Measurements from ENCODE around the gene XYLT1. TPM values are rescaled to one million over a fixed set of nuclear protein-coding genes. Genes with fewer than 3 reads are reported as not detected.

XYLT1 gene
- total and polyA plus RNA-seq, 2 of the 13 experiments (the other 11 are each of a cell fraction or from before 2014, with no cell fraction given), result not detected

- no peak for ATAC-seq
- BruUV-seq (replicated peaks), result no TSS peak
- FAIRE-seq, result no peak
- no peaks in the 10 kb centered on the region for H3K4me1 ChIP-seq (ENCODE audit: insufficient read depth, low read length)
- no peak overlapping the region for H3K4me2 ChIP-seq (ENCODE audit: low read depth, low read length)
- no peak overlapping the region for H3K4me3 ChIP-seq (replicated peaks in 1 of 3; ENCODE audit: insufficient read depth in 1 of 3, low read depth in 2 of 3, low read length in 3 of 3)
- H3K79me2 ChIP-seq (ENCODE audit: insufficient read depth, low read length), result no peaks in the 10 kb centered on the region
- peaks cover 18% of the 10 kb centered on the region; the same call in 1 of the 2 replicates for H3K9me3 ChIP-seq (ENCODE audit: low read length)
- no peak overlapping the region for H3K27ac ChIP-seq (ENCODE audit: extremely low read length, insufficient read depth, low read length)
- ChIA-PET POLR2A (no interaction called here), CTCF (ENCODE audit: low intra/inter-chr PET ratio, low total read pairs) (no interaction called here)
- TF ChIP-seq ZNF800 (CRISPR knock-in tag; IDR thresholded peaks at IDR 0.05), result no peak
- H3K27me3 ChIP-seq (ENCODE audit: control insufficient read depth in 1 of 2, insufficient read depth in 2 of 2, low read length in 2 of 2), result no peaks in the 10 kb centered on the region; a peak in 1 of 5 replicates
- H2AFZ ChIP-seq (ENCODE audit: low read length), result no peak overlapping the region
- H3K36me3 ChIP-seq (replicated peaks in 1 of 2; ENCODE audit: control insufficient read depth in 1 of 2, insufficient read depth in 2 of 2, low read length in 2 of 2), result no peaks in the 10 kb centered on the region
- intact Hi-C loops (cut with micrococcal nuclease; ENCODE audit: unreplicated experiment) (no loop called here), in situ Hi-C loops (cut with HindIII; ENCODE audit: extremely low pct_ligation_motif_present, low pct_unique_long_range_greater_than_20kb) (no loop called here)
- no peaks in the 10 kb centered on the region for H4K20me1 ChIP-seq (ENCODE audit: insufficient read depth, low read length)
- no peak overlapping the region for H3K9ac ChIP-seq (ENCODE audit: insufficient read depth, low read depth, low read length)
- no peak for DNase-seq (ENCODE audit: low spot score)
Observed at GRCh38 chr16:17511340-17511739, 40.6 kb upstream of the XYLT1 start.

- DNase-seq (ENCODE audit: low spot score) (no peak), ATAC-seq (no peak), FAIRE-seq (no peak)
- BruUV-seq (replicated peaks), result no TSS peak
- no peaks in the 10 kb centered on the region; a peak in 1 of 5 replicates for H3K27me3 ChIP-seq (ENCODE audit: control insufficient read depth in 1 of 2, insufficient read depth in 2 of 2, low read length in 2 of 2)
- no peaks in the 10 kb centered on the region for H3K4me1 ChIP-seq (ENCODE audit: insufficient read depth, low read length)
- no peak overlapping the region for H2AFZ ChIP-seq (ENCODE audit: low read length)
- H3K27ac ChIP-seq (ENCODE audit: extremely low read length, insufficient read depth, low read length), result no peak overlapping the region
- H3K4me2 ChIP-seq (ENCODE audit: low read depth, low read length), result no peak overlapping the region
- H3K4me3 ChIP-seq (replicated peaks in 1 of 3; ENCODE audit: insufficient read depth in 1 of 3, low read depth in 2 of 3, low read length in 3 of 3), result no peak overlapping the region
- no peaks in the 10 kb centered on the region for H4K20me1 ChIP-seq (ENCODE audit: insufficient read depth, low read length)
- intact Hi-C loops (cut with micrococcal nuclease; ENCODE audit: unreplicated experiment) (no loop called here), in situ Hi-C loops (cut with HindIII; ENCODE audit: extremely low pct_ligation_motif_present, low pct_unique_long_range_greater_than_20kb) (no loop called here)
- ChIA-PET POLR2A (no interaction called here), CTCF (ENCODE audit: low intra/inter-chr PET ratio, low total read pairs) (no interaction called here)
- no peaks in the 10 kb centered on the region for H3K79me2 ChIP-seq (ENCODE audit: insufficient read depth, low read length)
- WGBS (ENCODE audit: low lambda C conversion rate), result 69% methylated on average over 3 of the region's 3 CpGs
- H3K9ac ChIP-seq (ENCODE audit: insufficient read depth, low read depth, low read length), result no peak overlapping the region
- H3K9me3 ChIP-seq (ENCODE audit: low read length), result peaks cover 18% of the 10 kb centered on the region; the same call in 1 of the 2 replicates
- H3K36me3 ChIP-seq (replicated peaks in 1 of 2; ENCODE audit: control insufficient read depth in 1 of 2, insufficient read depth in 2 of 2, low read length in 2 of 2), result no peaks in the 10 kb centered on the region
- TF ChIP-seq ZNF629 (CRISPR knock-in tag; conservative IDR thresholded peaks at IDR 0.05) (no peak), ZNF30 (CRISPR knock-in tag; IDR thresholded peaks at IDR 0.05) (no peak), CENPBD1 (CRISPR knock-in tag; IDR thresholded peaks at IDR 0.05; ENCODE audit: borderline replicate concordance, low read depth) (no peak), AGO2 (optimal IDR thresholded peaks at IDR 0.05; ENCODE audit: low read depth, low read length) (no peak), XBP1 (CRISPR knock-in tag; IDR thresholded peaks at IDR 0.05) (no peak), WIZ (CRISPR knock-in tag; IDR thresholded peaks at IDR 0.05) (no peak), RORA (CRISPR knock-in tag; IDR thresholded peaks at IDR 0.05) (no peak), NRL (CRISPR knock-in tag; IDR thresholded peaks at IDR 0.05; ENCODE audit: borderline replicate concordance) (no peak), ZSCAN5A (CRISPR knock-in tag; IDR thresholded peaks at IDR 0.05; ENCODE audit: borderline replicate concordance) (no peak), TFDP1 (CRISPR knock-in tag; IDR thresholded peaks at IDR 0.05; ENCODE audit: borderline replicate concordance) (no peak), PRPF4 (IDR thresholded peaks at IDR 0.05; ENCODE audit: low read depth, low read length, poor library complexity, severe bottlenecking) (no peak), FOXC1 (CRISPR knock-in tag; IDR thresholded peaks at IDR 0.05; ENCODE audit: borderline replicate concordance) (no peak), KLF9 (CRISPR knock-in tag; IDR thresholded peaks at IDR 0.05; ENCODE audit: low read depth) (no peak), NFATC3 (CRISPR knock-in tag; IDR thresholded peaks at IDR 0.05) (no peak)
Observed at GRCh38 chr16:17510567-17510966, 39.8 kb upstream of the XYLT1 start.

All from HepG2 (cell line).